NCI-H128 (cell line): ENCODE data around the gene NCOA1.
"Not testable (repeated sequence)": the region's sequence is repeated elsewhere in the genome, so short reads cannot be mapped to it uniquely, and the experiment has no call there.

Source experiments
- DNase-seq: peaks from one replicate; lab custom pipeline; 2025; ENCODE audit not compliant: unreplicated experiment; lab: John Stamatoyannopoulos, UW

The NCOA1 gene

GRCh38 chr2:24474053-24474452, 17.0 kb upstream of the NCOA1 start:
- no peak for DNase-seq

- no peak for DNase-seq
Measured at GRCh38 chr2:24477229-24477628, 13.8 kb upstream of the NCOA1 start.

GRCh38 chr2:24478243-24478642, 12.8 kb upstream of the NCOA1 start:
- DNase-seq: no peak

- DNase-seq: no peak
Measured at GRCh38 chr2:24480245-24480644, 10.8 kb upstream of the NCOA1 start.

GRCh38 chr2:24482251-24482971, 8.6 kb upstream of the NCOA1 start:
- DNase-seq: no peak

- no peak for DNase-seq
Measured at GRCh38 chr2:24482972-24483300, 8.1 kb upstream of the NCOA1 start.

- not testable (repeated sequence) for DNase-seq
Measured at GRCh38 chr2:24484677-24485076, 6.4 kb upstream of the NCOA1 start.

GRCh38 chr2:24485197-24485596, 5.9 kb upstream of the NCOA1 start:
- DNase-seq: no peak

- no peak for DNase-seq
Measured at GRCh38 chr2:24486636-24487205, 4.3 kb upstream of the NCOA1 start.

- DNase-seq: no peak
Measured at GRCh38 chr2:24489465-24490180, 1.4 kb upstream of the NCOA1 start.

- DNase-seq: no peak
Measured at GRCh38 chr2:24490181-24490689, 819 bp upstream of the NCOA1 start.

- DNase-seq: no peak
Measured at GRCh38 chr2:24491542-24492420, 727 bp downstream of the NCOA1 start.

- DNase-seq: no peak
Measured at GRCh38 chr2:24492421-24493279, 1.6 kb downstream of the NCOA1 start.

- DNase-seq: no peak
Measured at GRCh38 chr2:24493713-24494112, 2.7 kb downstream of the NCOA1 start.

- no peak for DNase-seq
Measured at GRCh38 chr2:24494410-24494809, 3.4 kb downstream of the NCOA1 start.

- DNase-seq: no peak
Measured at GRCh38 chr2:24495451-24495850, 4.4 kb downstream of the NCOA1 start.

- no peak for DNase-seq
Measured at GRCh38 chr2:24496959-24497358, 5.9 kb downstream of the NCOA1 start.

- no peak for DNase-seq
Measured at GRCh38 chr2:24497685-24498084, 6.6 kb downstream of the NCOA1 start.

GRCh38 chr2:24498121-24498520, 7.1 kb downstream of the NCOA1 start:
- DNase-seq: no peak

GRCh38 chr2:24501813-24502212, 10.8 kb downstream of the NCOA1 start:
- no peak for DNase-seq
